Measurements from ENCODE around the gene KLRK1.
"Not testable (repeated sequence)": the region's sequence is repeated elsewhere in the genome, so short reads cannot be mapped to it uniquely, and the experiment has no call there.

Gene KLRK1

GRCh38 chr12:10362828-10363657 lies 26.8 kb downstream of the KLRK1 start:
- DNase-seq (ENCODE audit: low read depth in 4 of 4, low spot score in 1 of 4): no peak

DNA sequence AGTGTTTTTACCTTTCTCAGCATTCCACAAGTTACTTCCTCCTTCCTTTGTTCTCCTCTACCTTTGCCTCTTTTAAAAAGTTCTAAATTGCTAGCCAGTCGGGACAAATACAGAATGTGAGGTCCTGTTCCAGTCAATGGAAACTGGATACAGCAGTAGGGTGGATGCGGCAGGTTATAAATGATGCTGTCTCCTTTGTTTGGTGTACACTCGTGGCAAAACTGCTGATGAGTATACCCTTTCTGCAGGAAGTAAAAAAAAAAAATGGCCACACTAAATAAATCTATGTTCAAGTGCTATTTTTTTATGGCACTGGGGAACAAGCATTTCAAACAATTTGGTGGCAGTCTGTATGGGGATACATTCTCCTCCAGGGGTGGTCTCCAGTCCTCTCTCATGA lies 27.5 kb downstream of the KLRK1 start:
- DNase-seq (ENCODE audit: low read depth in 4 of 4, low spot score in 1 of 4): no peak

DNA sequence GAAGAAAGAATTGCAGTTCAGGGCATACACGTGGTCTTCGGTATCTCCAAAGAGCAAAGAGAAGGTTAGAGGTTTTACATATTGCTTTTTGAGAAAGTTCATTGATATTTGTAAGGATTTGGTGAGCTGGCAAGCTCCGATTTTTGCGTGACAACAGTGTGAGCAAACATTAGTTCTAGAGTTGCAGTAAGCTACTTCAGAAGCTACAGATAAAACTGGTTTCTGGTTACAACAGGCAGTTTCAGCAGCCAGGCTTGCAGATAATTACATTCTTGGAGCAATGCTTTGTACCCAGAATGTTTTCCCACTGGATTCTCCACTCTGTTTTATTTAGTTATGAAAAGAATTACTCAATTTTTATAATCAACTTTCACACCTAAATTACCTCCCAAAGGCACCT lies 28.2 kb downstream of the KLRK1 start:
- no peak for DNase-seq (ENCODE audit: low read depth in 4 of 4, low spot score in 1 of 4)

DNA sequence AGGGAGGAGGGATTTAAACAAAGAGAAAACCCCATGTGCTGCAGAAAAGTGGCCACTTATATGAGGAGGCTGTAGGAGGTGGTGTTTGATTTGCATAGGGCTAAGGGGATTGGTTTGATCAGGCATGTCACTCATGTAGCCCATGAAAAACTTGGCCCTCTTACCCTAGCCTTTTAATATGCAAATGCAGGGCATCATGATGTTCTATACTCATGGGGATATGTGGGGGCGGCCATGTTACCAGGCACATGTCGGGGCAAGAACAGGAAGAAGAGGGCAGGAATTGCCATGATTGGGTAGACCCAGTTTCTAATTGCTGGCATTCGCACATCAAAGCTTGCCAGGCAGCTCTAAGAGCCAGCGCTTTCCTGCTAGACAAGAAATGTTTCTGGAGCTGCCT lies 28.8 kb downstream of the KLRK1 start:
- DNase-seq (ENCODE audit: low read depth in 4 of 4, low spot score in 1 of 4): no peak

DNA sequence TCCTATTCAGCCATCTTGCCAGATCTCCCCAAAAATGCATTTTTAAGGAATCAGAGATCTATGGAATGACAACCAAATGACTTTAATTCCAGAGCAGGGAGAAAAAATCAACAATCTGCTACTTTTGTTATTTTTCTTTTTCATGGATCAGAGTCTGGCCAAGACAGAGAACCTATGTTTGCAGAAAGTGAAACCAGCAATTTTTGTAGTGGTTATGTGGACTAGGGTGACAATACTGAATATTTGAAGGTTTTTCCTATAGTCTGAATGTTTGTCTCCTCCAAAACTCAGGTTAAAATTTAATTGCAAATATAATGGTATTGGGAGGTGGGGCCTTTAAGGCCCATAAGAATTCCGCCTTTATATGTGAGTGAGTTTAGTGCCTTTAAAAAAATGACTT lies 30.9 kb downstream of the KLRK1 start:
- DNase-seq (ENCODE audit: low read depth in 4 of 4, low spot score in 1 of 4): no peak

DNA sequence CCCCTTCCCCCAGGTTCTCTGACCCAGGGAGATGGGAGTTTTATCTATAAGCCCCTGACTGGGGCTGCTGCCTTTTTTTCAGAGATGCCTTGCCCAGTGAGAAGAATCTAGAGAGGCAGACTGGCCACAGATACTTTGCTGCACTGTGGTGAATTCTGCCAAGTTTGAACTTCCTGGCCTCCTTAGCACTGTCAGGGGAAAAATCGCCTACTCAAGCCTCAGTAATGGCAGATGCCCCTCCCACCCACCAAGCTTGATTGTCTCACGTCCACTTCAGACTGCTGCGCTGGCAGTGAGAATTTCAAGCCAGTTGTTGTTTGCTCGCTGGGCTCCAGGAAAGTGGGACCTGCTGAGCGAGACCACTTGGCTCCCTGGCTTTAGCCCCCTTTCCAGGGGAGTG lies 31.7 kb downstream of the KLRK1 start:
- no peak for DNase-seq (ENCODE audit: low read depth in 4 of 4, low spot score in 1 of 4)

GRCh38 chr12:10354502-10354901 lies 35.3 kb downstream of the KLRK1 start:
- DNase-seq (ENCODE audit: low read depth in 4 of 4, low spot score in 1 of 4): no peak

DNA sequence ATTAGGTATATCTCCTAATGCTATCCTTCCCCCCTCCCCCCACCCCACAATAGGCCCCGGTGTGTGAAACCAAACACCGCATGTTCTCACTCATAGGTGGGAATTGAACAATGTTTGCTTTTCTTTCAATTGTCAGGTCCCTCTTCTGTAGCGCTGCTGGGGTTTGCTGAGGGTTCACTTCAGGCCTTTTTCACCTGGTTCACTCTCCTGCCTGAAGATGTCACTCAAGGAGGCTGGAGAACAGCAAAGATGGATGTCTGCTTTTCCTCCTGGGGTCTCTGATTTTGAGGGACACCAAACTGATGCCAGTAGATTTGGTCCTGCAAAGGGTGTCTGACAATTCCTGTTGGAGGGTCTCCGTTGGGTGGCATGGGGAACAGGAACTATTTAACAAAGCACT lies 35.8 kb downstream of the KLRK1 start:
- DNase-seq (ENCODE audit: low read depth in 4 of 4, low spot score in 1 of 4): no peak

DNA sequence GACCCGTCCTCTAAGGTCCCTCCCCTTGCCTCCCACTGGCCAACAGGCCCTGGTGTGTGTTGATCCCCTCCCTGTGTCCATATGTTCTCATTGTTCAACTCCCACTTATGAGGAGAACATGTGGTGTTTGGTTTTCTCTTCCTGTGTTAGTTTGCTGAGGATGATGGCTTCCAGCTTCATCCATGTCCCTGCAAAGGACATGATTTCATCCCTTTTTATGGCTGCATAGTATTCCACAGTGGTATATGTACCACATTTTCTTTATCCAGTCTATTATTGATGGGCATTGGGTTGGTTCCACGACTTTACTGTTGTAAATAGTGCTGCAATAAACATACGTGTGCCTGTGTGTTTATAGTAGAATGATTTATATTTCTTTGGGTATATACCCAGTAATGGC lies 38.4 kb downstream of the KLRK1 start:
- DNase-seq (ENCODE audit: low read depth in 4 of 4, low spot score in 1 of 4): not testable (repeated sequence)

DNA sequence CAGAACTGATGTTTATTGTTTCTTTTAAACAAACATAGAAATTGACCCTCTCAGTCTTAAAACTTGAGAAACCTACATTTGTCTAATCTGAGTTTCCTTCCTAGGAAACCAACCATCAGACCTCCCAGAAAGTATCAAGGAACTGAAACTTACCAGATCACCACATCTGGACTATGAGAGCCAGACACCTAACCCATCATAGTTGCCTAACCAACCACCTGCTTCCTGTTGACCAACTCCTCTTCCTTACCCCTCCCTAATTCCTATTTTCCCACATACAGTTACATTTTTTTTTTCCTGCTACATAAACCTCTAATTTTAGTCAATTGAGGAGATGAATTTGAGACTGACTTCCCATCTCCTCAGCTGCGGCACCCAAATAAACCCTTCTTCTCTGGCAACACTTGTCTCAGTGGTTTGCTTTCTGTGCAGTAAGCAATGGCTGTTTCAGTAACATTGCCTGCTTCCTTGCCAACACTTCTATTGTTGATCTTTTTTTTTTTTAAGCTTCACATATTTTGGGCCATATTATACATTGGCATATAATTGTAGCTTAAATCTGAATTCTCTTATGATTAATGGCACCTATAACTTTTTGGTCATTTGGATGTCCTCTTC lies 47.8 kb downstream of the KLRK1 start:
- no peak for DNase-seq (ENCODE audit: low read depth in 4 of 4, low spot score in 1 of 4)

DNA sequence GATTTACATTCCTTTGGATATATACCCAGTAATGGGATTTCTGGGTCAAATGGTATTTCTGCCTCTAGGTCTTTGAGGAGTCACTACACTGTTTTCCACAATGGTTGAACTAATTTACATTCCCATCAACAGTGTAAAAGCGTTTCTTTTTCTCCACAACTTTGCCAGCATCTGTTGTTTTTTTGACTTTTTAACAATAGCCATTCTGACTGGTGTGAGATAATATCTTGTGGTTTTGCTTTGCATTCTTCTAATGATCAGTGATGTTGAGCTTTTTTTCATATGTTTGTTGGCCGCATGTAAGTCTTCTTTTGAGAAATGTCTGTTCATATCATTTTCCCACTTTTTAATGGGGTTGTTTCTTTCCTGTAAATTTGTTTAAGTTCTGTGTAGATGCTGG lies 48.9 kb downstream of the KLRK1 start:
- not testable (repeated sequence) for DNase-seq (ENCODE audit: low read depth in 4 of 4, low spot score in 1 of 4)

- DNase-seq (ENCODE audit: low read depth in 4 of 4, low spot score in 1 of 4): no peak
Observed at GRCh38 chr12:10339053-10339840, 50.6 kb downstream of the KLRK1 start.

GRCh38 chr12:10338470-10338869 lies 51.4 kb downstream of the KLRK1 start:
- DNase-seq (ENCODE audit: low read depth in 4 of 4, low spot score in 1 of 4): not testable (repeated sequence)

- not testable (repeated sequence) for DNase-seq (ENCODE audit: low read depth in 4 of 4, low spot score in 1 of 4)
Observed at GRCh38 chr12:10336196-10336595, 53.6 kb downstream of the KLRK1 start.

DNA sequence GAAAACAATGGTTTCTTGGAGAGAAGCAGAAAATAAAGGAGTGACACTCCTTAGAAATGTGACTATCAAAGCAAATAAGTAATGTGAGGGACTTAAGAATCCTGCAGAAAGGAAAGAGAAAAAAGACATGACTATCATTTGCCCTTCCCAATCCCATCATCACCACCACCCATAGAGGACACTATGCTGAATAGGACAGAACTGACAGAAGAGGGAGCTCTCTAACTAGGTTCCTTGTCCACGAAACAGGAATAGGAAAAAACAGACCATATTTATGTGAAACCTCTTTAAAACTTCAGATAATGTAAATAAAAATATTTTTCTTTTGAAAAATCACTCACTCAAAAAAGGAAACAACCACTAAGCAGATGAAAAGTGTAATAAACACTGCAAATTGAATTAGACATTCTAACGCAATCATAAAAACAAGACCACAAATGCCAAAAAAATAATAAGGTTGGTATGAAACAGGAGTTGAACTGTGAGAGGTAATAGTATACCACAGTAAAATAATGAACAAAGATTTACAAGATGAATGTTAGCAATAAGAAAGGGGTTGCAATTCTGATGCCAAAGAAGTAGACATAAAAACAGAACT lies 58.1 kb downstream of the KLRK1 start:
- no peak for DNase-seq (ENCODE audit: low read depth in 4 of 4, low spot score in 1 of 4)

DNA sequence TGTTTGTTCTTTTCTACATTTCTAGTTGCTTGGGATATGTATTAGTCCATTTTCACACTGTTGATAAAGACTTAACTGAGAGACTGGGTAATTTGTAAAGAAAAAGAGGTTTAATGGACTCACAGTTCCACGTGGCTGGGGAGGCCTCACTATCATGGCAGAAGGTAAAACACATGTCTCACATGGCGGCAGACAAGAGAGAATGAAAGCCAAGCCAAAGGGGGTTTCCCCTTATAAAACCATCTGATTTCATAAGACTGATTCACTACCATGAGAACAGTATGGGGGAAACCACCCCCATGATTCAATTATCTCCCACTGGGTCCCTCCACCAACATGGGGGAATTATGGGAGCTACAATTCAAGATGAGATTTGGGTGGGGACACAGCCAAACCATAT lies 61.1 kb downstream of the KLRK1 start:
- DNase-seq (ENCODE audit: low read depth in 4 of 4, low spot score in 1 of 4): not testable (repeated sequence)
